ENCODE data around the gene SIGLEC12.

SIGLEC12 gene

GRCh38 chr19:51460164-51460992, 41.2 kb downstream of the SIGLEC12 start:
- no peak for TF ChIP-seq POLR2AphosphoS5 (IDR thresholded peaks at IDR 0.05; ENCODE audit: low read depth, low read length)

- no peak for TF ChIP-seq FOXP2 (optimal IDR thresholded peaks at IDR 0.05; ENCODE audit: borderline replicate concordance, extremely low read depth, extremely low read length, insufficient read depth)
- no peak for TF ChIP-seq POLR2AphosphoS5 (IDR thresholded peaks at IDR 0.05; ENCODE audit: low read depth, low read length)
- TF ChIP-seq TAF1 (IDR thresholded peaks at IDR 0.05; ENCODE audit: borderline replicate concordance, insufficient read depth, low read length) = no peak
- TF ChIP-seq REST (IDR thresholded peaks at IDR 0.05; ENCODE audit: insufficient read depth in 1 of 2, low read depth in 2 of 2, low read length in 2 of 2) = no peak
- TF ChIP-seq SIN3A (IDR thresholded peaks at IDR 0.05; ENCODE audit: borderline replicate concordance, insufficient read depth, low read length) = no peak
These were observed 42.6 kb downstream of the SIGLEC12 start for GRCh38 chr19:51458899-51459505.

- TF ChIP-seq REST (IDR thresholded peaks at IDR 0.05; ENCODE audit: insufficient read depth in 1 of 2, low read depth in 2 of 2, low read length in 2 of 2) (no peak), FOXP2 (optimal IDR thresholded peaks at IDR 0.05; ENCODE audit: borderline replicate concordance, extremely low read depth, extremely low read length, insufficient read depth) (no peak), POLR2AphosphoS5 (IDR thresholded peaks at IDR 0.05; ENCODE audit: low read depth, low read length) (no peak), SIN3A (IDR thresholded peaks at IDR 0.05; ENCODE audit: borderline replicate concordance, insufficient read depth, low read length) (no peak), TAF1 (IDR thresholded peaks at IDR 0.05; ENCODE audit: borderline replicate concordance, insufficient read depth, low read length) (no peak)
These were observed 43.5 kb downstream of the SIGLEC12 start, which contains the start of gene SIGLEC8 for GRCh38 chr19:51458051-51458645. Gene SIGLEC8 (minus strand): TSS chr19:51458454. CDS start chr19:51458387, 67 bp downstream.

GRCh38 chr19:51457351-51458013, 44.1 kb downstream of the SIGLEC12 start:
- TF ChIP-seq REST (IDR thresholded peaks at IDR 0.05; ENCODE audit: insufficient read depth in 1 of 2, low read depth in 2 of 2, low read length in 2 of 2) (no peak), TAF1 (IDR thresholded peaks at IDR 0.05; ENCODE audit: borderline replicate concordance, insufficient read depth, low read length) (no peak), FOXP2 (optimal IDR thresholded peaks at IDR 0.05; ENCODE audit: borderline replicate concordance, extremely low read depth, extremely low read length, insufficient read depth) (no peak), SIN3A (IDR thresholded peaks at IDR 0.05; ENCODE audit: borderline replicate concordance, insufficient read depth, low read length) (no peak), POLR2AphosphoS5 (IDR thresholded peaks at IDR 0.05; ENCODE audit: low read depth, low read length) (no peak)

GRCh38 chr19:51456541-51457290, 44.9 kb downstream of the SIGLEC12 start:
- no peak for TF ChIP-seq SIN3A (IDR thresholded peaks at IDR 0.05; ENCODE audit: borderline replicate concordance, insufficient read depth, low read length)
- TF ChIP-seq POLR2AphosphoS5 (IDR thresholded peaks at IDR 0.05; ENCODE audit: low read depth, low read length) = no peak
- TF ChIP-seq TAF1 (IDR thresholded peaks at IDR 0.05; ENCODE audit: borderline replicate concordance, insufficient read depth, low read length) = no peak
